Neural cell (in vitro differentiated cells): Measurements from ENCODE around the gene MYO7B.

Experiments used
- EP300 ChIP-seq: fragments of 450-650 bp; conservative IDR thresholded peaks from 2 replicates; pipeline ENCODE4 v1.6.1; 2014; ENCODE audit warnings: antibody characterized with exemption, mild to moderate bottlenecking, moderate library complexity; ENCODE audit not compliant: poor library complexity, severe bottlenecking
- EZH2 ChIP-seq: fragments of 200-600, 300-800 bp; shearing (Covaris generic), sonication (generic); IDR thresholded peaks from 2 replicates; pipeline ENCODE4 v1.6.1; 2014; ENCODE audit warnings: antibody characterized with exemption, low read length, borderline replicate concordance, mild to moderate bottlenecking; ENCODE audit not compliant: insufficient read depth, poor library complexity, severe bottlenecking
- MXI1 ChIP-seq: fragments of 450-650 bp; conservative IDR thresholded peaks from 2 replicates; pipeline ENCODE4 v1.6.1; 2014; ENCODE audit warnings: antibody characterized with exemption, mild to moderate bottlenecking; ENCODE audit not compliant: poor library complexity, severe bottlenecking
- POLR2AphosphoS5 ChIP-seq: IDR thresholded peaks from 2 replicates; pipeline ENCODE4 v1.6.1; 2012
- RAD21 ChIP-seq: fragments of 450-650 bp; conservative IDR thresholded peaks from 2 replicates; pipeline ENCODE4 v1.6.1; 2014; ENCODE audit warnings: antibody characterized with exemption, mild to moderate bottlenecking, moderate library complexity
- TAF1 ChIP-seq: IDR thresholded peaks from 2 replicates; pipeline ENCODE4 v1.6.1; 2012; ENCODE audit warnings: low read depth
- TF ChIP-seq, protein P1 (sequence below): fragments of 450-650 bp; IDR thresholded peaks from 2 replicates; pipeline ENCODE4 v1.5.1; 2014; ENCODE audit warnings: antibody characterized with exemption, mild to moderate bottlenecking, moderate library complexity; ENCODE audit not compliant: poor library complexity, severe bottlenecking
- TF ChIP-seq, protein P2 (sequence below): IDR thresholded peaks from 2 replicates; pipeline ENCODE4 v1.6.1; 2012; ENCODE audit warnings: borderline replicate concordance

DNA sequence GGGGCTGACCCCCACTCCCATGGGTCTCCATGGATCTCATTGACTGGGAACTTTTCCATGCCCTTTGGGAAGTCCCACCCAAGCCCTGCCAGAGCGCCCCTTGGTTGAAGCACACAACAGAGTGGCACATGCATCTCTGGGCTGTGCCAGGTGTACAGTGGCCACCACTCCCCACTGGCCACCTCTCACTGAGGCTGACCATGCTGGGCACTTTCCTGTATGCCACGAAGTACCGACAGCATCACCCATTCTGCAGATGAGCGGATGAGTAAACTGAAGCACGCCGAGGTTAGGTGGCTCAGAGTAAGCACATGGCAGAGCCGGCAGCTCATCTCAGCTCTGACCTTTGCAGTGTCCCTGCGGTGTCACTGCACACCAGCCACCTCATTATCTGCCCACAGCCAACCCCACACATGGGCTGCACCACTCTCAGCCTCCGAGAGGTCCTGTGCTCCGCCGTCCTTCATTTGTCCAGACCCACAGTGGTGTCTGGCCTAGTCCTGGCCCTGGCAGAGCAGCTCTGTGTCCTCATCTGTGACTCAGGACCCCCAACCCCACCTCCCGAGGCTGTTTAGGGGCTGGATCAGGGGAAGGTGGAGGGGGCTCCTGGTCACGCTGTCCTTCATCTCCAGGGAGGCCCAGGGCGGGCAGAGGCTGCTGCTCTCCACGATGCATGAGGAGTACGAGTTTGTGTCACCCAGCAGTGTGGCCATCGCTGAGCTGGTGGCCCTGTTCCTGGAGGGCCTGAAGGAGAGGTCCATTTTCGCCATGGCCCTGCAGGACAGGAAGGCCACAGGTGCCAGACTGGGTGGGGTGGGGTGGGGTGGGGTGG lies 92.5 kb downstream of the MYO7B start:
- no peak for TF ChIP-seq RAD21
- TF ChIP-seq, protein P1, sequence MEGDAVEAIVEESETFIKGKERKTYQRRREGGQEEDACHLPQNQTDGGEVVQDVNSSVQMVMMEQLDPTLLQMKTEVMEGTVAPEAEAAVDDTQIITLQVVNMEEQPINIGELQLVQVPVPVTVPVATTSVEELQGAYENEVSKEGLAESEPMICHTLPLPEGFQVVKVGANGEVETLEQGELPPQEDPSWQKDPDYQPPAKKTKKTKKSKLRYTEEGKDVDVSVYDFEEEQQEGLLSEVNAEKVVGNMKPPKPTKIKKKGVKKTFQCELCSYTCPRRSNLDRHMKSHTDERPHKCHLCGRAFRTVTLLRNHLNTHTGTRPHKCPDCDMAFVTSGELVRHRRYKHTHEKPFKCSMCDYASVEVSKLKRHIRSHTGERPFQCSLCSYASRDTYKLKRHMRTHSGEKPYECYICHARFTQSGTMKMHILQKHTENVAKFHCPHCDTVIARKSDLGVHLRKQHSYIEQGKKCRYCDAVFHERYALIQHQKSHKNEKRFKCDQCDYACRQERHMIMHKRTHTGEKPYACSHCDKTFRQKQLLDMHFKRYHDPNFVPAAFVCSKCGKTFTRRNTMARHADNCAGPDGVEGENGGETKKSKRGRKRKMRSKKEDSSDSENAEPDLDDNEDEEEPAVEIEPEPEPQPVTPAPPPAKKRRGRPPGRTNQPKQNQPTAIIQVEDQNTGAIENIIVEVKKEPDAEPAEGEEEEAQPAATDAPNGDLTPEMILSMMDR, result no peak
- TF ChIP-seq EP300, result no peak
- TF ChIP-seq MXI1, result no peak
- TF ChIP-seq POLR2AphosphoS5, result no peak
- TF ChIP-seq EZH2, result no peak
- TF ChIP-seq, protein P2, sequence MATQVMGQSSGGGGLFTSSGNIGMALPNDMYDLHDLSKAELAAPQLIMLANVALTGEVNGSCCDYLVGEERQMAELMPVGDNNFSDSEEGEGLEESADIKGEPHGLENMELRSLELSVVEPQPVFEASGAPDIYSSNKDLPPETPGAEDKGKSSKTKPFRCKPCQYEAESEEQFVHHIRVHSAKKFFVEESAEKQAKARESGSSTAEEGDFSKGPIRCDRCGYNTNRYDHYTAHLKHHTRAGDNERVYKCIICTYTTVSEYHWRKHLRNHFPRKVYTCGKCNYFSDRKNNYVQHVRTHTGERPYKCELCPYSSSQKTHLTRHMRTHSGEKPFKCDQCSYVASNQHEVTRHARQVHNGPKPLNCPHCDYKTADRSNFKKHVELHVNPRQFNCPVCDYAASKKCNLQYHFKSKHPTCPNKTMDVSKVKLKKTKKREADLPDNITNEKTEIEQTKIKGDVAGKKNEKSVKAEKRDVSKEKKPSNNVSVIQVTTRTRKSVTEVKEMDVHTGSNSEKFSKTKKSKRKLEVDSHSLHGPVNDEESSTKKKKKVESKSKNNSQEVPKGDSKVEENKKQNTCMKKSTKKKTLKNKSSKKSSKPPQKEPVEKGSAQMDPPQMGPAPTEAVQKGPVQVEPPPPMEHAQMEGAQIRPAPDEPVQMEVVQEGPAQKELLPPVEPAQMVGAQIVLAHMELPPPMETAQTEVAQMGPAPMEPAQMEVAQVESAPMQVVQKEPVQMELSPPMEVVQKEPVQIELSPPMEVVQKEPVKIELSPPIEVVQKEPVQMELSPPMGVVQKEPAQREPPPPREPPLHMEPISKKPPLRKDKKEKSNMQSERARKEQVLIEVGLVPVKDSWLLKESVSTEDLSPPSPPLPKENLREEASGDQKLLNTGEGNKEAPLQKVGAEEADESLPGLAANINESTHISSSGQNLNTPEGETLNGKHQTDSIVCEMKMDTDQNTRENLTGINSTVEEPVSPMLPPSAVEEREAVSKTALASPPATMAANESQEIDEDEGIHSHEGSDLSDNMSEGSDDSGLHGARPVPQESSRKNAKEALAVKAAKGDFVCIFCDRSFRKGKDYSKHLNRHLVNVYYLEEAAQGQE, result no peak
- TF ChIP-seq TAF1, result no peak
